T follicular helper cell (primary cell): ENCODE measurements around the gene SALL4.
"Not testable (repeated sequence)": the region's sequence is repeated elsewhere in the genome, so short reads cannot be mapped to it uniquely, and the experiment has no call there.

Source experiments
- DNase-seq: peaks from one replicate; pipeline ENCODE4 v3.0.0-alpha.2; 2020; ENCODE audit warnings: low read depth

The SALL4 gene

DNA sequence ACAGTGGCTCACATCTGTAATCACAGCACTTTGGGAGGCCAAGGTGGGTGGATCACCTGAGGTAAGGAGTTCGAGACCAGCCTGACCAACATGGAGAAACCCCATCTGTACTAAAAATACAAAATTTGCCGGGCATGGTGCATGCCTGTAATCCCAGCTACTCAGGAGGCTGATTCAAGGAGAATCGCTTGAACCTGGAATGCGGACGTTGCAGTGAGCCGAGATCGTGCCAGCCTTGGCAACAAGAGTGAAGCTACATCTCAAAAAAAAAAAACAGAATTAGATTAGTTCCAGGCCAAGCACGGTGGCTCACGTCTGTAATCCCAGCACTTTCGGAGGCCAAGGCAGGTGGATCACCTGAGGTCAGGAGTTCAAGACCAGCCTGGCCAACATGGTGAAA lies 36.9 kb downstream of the SALL4 start:
- not testable (repeated sequence) for DNase-seq

- DNase-seq: no peak
Measured at GRCh38 chr20:51763965-51764602, 38.2 kb downstream of the SALL4 start.

DNA sequence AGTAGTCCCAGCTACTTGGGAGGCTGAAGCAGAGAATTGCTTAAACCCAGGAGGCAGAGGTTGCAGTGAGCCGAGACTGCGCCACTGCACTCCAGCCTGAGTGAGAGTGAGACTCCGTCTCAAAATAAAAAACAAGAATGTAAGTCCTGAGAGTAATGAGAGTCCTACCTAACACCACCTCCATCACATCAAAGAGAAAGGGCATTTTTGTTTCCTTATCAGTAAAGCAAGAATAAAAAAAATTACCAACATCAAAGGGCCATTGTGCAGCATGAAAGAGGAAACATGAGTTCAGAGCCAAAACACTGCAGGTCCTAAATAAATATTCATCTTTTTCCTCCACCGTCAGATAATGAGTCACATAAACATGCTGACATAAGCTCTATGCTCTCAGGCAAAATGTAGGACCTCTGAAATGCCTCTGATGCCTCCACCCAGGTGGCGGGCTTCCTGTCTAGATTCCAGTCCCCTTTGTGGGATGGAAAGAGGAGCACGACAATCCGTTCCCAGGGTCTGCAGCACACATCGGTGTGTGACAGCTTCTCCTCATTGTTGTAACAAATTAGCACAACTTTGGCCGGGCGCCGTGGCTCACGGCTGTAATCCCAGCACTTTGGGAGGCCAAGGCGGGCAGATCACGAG lies 41.3 kb downstream of the SALL4 start:
- DNase-seq: no peak

DNA sequence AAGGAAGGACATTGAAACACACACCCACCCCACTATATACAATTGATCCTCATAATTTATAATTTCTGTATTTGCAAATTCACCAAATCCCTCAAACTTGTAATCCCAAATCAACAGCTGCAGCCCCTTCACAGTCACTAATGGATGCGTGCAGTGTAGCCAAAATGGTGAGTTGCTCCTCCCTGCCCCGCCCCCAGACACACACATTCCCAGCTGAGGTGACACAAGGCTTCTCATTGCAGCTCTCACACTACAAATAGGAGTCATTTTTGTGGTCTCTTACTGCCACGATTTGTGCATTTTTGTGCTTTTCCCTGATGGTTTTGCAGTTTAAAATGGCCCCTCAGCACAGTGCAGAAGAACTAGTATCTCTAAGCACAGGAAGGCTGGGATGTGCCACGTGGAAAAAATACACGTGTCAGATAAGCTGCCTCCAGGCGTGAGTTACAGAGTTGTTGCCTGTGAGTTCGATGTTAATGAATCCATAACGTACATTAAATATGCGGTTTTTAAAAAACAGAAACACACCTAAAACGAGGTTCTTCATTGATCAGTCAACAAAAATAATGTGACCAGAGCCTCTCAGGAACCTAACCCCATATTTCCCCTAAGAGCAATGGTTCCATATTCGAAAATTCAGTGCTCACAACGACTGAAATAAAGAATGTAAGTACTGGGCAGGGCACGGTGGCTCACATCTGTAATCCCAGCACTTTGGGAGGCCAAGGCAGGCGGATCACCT lies 42.4 kb downstream of the SALL4 start:
- no peak for DNase-seq

GRCh38 chr20:51758978-51759544 lies 43.3 kb downstream of the SALL4 start:
- no peak for DNase-seq

DNA sequence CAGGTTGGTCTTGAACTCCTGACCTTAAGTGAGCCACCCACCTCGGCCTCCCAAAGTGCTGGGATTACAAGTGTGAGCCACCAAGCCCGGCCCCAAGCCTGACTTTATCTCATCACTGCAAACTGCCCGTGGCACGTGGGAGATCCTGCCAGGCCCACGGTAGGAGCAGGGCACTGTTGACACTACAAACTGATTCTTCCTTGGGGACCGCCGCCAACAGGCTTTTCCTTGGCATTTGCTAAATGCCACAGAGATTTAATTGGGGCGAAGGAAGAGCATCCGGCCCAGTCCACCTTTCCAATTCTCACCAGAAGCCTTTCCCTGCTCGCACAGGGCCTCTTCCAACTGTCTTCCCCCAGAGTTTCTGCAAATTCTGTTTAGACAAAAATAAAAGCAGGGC lies 45.1 kb downstream of the SALL4 start:
- no peak for DNase-seq

DNA sequence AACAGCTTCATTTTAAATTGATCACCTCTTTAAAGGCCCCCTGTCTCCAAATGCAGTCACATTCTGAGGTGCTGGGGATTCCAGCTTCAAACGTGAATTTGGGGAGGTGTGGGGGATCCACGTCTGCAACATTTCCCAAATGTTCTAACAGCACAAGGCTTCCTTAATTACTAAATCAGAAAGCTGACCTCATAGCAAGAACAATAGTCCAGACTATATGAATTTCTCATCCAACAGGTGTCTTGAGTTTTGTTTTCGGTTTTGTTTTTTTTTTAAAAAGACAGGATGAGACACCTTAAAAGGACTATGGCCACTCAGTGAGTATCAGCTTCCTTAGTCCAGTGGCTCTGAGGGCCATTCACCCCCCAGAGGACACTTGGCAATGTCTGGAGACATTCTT lies 45.7 kb downstream of the SALL4 start:
- DNase-seq: no peak

GRCh38 chr20:51753220-51753619 lies 49.1 kb downstream of the SALL4 start:
- DNase-seq: not testable (repeated sequence)

DNA sequence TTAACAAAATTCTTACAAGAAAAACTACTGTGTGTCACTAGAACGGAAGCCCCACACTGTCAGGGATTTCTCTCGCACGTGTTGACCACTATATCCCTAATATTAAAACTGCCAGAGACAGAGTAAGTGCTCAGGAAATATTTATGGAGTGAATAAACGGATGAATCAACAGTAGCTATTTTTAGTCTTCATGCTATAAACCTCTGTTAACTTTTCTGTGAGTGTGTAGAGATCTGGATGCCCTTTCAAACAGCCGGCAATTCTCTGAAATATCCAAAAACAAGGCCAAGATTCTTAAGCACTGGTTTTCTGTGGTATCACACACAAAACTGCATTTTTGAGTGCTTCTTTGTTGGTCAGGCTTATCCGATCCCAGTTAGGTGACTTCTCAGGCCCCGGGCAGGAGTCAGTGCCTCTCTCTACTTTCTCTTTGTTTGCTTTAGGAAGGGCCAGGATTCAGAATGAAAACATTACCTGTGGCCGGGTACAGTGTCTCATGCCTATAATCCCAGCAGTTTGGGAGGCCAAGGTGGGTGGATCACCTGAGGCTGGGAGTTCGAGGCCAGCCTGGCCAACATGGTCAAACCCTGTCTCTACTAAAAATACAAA lies 49.9 kb downstream of the SALL4 start:
- no peak for DNase-seq

- DNase-seq: no peak
Measured at GRCh38 chr20:51750770-51751388, 51.4 kb downstream of the SALL4 start.

- DNase-seq: no peak
Measured at GRCh38 chr20:51750037-51750769, 52.1 kb downstream of the SALL4 start.

DNA sequence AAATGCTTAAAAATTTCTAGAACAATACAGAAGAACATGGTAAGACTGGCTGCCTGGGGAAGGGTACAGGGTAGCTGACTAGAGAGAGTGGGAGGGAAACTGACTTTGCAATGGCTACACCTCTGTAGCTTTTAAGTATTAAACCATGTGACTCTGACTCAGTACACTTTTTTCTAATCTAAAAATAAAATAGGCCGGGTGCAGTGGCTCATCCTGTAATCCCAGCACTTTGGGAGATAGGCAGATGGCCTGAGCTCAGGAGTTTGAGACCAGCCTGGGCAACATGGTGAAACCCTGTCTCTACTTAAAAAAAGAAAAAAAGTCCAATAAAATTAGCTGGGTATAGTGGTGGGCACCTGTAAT lies 52.7 kb downstream of the SALL4 start:
- DNase-seq: no peak

GRCh38 chr20:51747182-51747911 lies 55.0 kb downstream of the SALL4 start:
- DNase-seq: no peak

- no peak for DNase-seq
Measured at GRCh38 chr20:51745804-51746203, 56.5 kb downstream of the SALL4 start.

GRCh38 chr20:51740838-51741237 lies 61.5 kb downstream of the SALL4 start:
- DNase-seq: no peak

GRCh38 chr20:51740308-51740707 lies 62.0 kb downstream of the SALL4 start:
- not testable (repeated sequence) for DNase-seq

DNA sequence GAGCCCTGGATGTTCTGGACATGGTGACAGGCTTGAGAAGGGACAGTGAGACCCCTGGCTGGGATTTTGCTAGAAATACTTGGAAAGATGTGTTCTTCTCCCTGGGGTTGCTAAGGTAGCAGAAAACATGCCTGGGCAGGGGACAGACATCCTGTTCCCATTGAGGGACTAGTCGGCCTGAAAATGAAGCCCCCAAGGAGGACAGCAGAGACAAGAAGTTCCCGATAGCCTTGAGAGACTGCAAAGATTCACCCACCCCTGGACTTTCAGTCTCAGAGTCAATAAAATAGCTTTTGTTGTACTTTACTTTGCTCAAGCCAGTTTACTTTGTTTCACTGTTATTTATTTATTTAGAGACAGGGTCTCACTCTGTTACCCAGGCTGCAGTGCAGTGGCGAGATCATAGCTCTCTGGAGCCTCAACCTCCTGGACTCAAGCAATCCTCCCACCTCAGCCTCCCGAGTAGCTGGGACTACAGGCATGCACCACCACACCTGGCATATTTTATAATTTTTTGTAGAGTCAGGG lies 62.5 kb downstream of the SALL4 start:
- DNase-seq: no peak

GRCh38 chr20:51738877-51739447 lies 63.4 kb downstream of the SALL4 start:
- DNase-seq: no peak

DNA sequence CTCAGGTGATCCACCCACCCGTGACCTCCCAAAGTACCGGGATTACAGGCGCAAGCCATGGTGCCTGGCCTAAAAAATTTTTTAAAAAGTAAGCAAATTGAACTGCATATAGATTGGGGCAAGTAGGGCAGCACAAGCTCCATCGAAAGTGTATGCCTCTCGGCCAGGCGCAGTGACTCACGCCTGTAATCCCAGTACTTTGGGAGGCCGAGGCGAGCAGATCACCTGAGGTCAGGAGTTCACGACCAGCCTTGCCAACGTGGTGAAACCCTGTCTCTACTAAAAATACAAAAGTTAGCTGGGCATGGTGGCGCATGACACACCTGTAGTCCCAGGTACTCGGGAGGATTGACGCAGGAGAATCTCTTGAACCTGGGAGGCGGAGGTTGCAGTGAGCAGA lies 64.1 kb downstream of the SALL4 start:
- not testable (repeated sequence) for DNase-seq

DNA sequence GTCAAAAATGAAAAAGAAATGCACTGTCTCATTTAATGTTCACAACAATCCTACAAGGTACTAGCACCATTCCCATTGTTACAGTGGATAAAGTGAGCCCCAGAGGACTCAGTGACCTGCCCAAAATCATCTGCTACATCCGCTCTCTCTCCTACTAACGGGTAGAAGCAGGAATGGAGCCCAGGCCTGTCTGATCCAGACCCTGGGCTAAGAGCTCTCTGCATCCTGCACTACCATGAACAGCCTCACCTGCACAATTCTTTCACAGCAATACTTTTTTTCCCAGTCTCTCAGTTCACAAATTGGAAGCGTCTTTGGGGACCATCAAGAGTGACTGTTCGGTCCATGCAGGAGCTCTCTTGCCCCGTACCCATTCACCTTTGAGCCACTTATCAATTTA lies 65.4 kb downstream of the SALL4 start:
- no peak for DNase-seq
